ENCODE data around the gene TMEM129. TPM values are rescaled to one million over a fixed set of nuclear protein-coding genes. Genes with fewer than 3 reads are reported as not detected.

Gene TMEM129
- total and polyA plus RNA-seq, 11 donors = 28.6 to 73.3 (median 37.2) TPM

DNA sequence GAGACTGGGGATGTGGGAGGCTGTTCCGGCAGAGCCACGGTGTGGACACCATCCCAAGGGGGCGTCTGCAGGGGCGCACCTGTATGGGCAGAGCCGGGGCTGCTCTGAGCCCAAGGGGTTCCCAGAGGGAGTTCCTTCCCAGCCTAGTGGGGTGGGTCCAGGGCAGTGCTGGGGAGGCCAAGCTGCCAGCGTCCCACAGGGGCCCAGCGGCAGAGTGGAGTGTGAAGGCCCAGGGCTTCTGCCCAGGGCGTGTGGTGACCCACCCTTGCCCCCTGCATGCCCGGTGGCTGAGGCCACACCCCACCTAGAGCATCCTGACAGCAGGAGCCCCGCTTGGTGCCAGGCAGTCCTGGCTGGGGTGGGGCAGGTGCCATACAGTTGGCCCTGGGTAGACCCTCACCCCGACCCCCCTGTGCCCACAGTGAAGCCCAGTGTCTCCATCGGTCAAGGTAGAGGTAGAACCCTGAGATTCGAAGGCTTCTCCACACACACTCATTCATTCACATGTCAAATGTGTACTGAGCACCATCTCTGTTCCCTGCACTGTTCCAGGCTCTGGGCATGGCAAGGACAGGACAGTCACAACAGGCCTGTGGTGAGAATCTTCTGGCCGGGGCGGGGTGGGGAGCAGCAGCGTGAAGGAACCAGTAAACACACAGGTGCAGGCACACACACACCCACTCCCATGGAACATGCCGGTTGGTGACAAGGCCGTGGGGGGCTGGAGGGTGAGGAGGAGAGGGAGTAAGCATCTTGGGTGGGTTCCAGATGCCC lies 29.4 kb upstream of the TMEM129 start:
- Histone ChIP-seq H3K9me3 (no peaks in the 10 kb centered on the region), H3K27ac (no peak overlapping the region), H3K36me3 (no peaks in the 10 kb centered on the region), H3K4me3 (no peak overlapping the region), H3K27me3 (peaks cover 0 to 7% (median 0%) of the 10 kb centered on the region in 9 donors), H3K4me1 (peaks cover 0 to 22% (median 9%) of the 10 kb centered on the region in 12 donors)
- no peak for ATAC-seq
- intact Hi-C loops (cut with DNase I) = no loop called here
- TF ChIP-seq POLR2A (IDR thresholded peaks at IDR 0.05) = no peak
- TF ChIP-seq, protein P1, sequence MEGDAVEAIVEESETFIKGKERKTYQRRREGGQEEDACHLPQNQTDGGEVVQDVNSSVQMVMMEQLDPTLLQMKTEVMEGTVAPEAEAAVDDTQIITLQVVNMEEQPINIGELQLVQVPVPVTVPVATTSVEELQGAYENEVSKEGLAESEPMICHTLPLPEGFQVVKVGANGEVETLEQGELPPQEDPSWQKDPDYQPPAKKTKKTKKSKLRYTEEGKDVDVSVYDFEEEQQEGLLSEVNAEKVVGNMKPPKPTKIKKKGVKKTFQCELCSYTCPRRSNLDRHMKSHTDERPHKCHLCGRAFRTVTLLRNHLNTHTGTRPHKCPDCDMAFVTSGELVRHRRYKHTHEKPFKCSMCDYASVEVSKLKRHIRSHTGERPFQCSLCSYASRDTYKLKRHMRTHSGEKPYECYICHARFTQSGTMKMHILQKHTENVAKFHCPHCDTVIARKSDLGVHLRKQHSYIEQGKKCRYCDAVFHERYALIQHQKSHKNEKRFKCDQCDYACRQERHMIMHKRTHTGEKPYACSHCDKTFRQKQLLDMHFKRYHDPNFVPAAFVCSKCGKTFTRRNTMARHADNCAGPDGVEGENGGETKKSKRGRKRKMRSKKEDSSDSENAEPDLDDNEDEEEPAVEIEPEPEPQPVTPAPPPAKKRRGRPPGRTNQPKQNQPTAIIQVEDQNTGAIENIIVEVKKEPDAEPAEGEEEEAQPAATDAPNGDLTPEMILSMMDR (IDR thresholded peaks at IDR 0.05) = no peak
- WGBS, 4 donors = 80 to 94% (median 89%) methylated on average over 10 to 18 of the region's 18 CpGs
- DNase-seq = no peak

DNA sequence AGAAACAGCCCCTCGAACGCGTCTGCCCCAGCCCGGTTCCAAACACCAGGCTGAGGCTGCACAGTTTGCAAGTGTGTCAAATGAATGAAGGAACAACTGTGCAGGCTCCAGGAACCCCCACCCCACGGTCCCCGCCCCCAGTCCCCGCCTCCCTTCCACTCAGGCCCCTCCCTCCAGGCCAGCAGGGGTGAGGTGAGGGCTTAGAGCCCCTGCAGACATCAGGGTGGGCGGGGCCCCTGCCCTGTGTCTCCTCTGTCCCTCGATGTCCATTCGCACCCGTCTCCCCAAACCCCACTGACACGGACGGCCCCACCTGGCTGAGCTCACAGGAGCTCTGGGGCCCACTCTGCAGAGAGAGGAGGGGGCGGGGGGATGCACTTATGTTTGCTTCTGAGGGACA lies 28.7 kb upstream of the TMEM129 start:
- H3K4me3 ChIP-seq = no peak overlapping the region
- TF ChIP-seq, protein P1 (IDR thresholded peaks at IDR 0.05) = no peak
- TF ChIP-seq POLR2A (IDR thresholded peaks at IDR 0.05) = no peak
- H3K4me1 ChIP-seq = peaks cover 0 to 22% (median 9%) of the 10 kb centered on the region in 12 donors
- H3K27me3 ChIP-seq = peaks cover 0 to 7% (median 0%) of the 10 kb centered on the region in 9 donors
- H3K27ac ChIP-seq = no peak overlapping the region
- ATAC-seq (no peak), DNase-seq (no peak)
- intact Hi-C loops (cut with DNase I) = loop anchor here in 8 of 10 donors (2.0 to 5.0 kb wide), 4 partner anchors 57 to 152 kb away; no protein-coding TSS in a partner anchor
- 60 to 83% (median 73%) methylated on average over 8 to 14 of the region's 14 CpGs for WGBS, 4 donors
- H3K36me3 ChIP-seq = peaks cover 0 to 6% (median 0%) of the 10 kb centered on the region in 9 donors
- no peaks in the 10 kb centered on the region for H3K9me3 ChIP-seq

DNA sequence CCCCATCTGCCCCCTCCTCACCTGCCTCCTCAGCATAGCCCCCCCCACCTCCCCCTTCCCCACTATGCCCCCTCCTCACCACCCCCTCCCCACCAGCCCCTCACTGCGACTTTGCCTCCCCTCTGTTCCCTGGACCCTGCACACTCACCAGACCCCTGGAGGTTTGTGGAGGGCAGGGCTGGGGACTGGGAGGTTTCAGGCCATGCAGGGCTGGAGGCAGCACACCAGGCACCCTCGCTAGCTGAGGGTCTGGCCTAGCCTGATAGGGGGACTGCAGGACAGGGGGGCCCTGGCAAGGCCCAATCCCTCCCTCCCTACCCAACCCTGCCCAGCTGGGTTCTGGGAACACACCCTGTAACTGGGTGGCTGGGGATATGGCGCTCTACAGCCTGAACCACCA lies 28.2 kb upstream of the TMEM129 start:
- H3K9me3 ChIP-seq = no peaks in the 10 kb centered on the region
- H3K36me3 ChIP-seq = peaks cover 0 to 11% (median 3%) of the 10 kb centered on the region in 9 donors
- peaks cover 0 to 22% (median 9%) of the 10 kb centered on the region in 12 donors for H3K4me1 ChIP-seq
- DNase-seq = no peak
- WGBS, 4 donors = 52 to 100% (median 75%) methylated on average over 2 to 3 of the region's 3 CpGs
- H3K27ac ChIP-seq = no peak overlapping the region
- intact Hi-C loops (cut with DNase I) = loop anchor here in 8 of 10 donors (2.0 to 5.0 kb wide), 4 partner anchors 58 to 153 kb away; no protein-coding TSS in a partner anchor
- H3K27me3 ChIP-seq = peaks cover 0 to 7% (median 0%) of the 10 kb centered on the region in 9 donors
- H3K4me3 ChIP-seq = no peak overlapping the region
- TF ChIP-seq, protein P1 (IDR thresholded peaks at IDR 0.05) = no peak
- TF ChIP-seq POLR2A (IDR thresholded peaks at IDR 0.05) = no peak
- ATAC-seq = no peak

DNA sequence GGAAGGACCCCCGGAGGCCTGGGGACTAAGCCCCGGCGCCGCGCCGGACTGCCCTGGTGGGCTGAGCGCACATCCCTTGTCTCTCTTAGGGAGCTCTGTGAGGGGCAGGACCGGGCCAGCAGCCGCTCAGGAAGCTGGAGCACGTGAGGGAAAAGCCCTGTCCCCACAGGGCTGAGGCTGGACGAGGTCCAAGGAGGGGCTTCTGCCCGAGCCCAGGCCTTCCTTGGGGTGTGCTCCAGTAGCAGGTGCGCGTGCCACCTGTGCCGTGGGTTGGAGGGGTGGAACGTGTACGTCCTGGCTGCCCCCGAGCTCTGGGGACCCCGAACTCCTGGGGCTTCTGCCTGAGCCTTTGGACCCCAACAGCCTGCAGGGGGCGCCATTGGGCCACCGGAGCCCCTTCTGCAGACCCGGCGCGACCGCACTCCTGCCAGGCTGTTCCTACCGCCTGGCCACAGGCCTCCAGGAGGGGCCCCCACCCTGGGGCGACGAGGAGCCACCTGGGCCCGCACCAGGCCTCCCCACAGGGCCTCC lies 27.4 kb upstream of the TMEM129 start:
- intact Hi-C loops (cut with DNase I) = loop anchor here (1.0 to 5.0 kb wide), 8 partner anchors 59 to 162 kb away; no protein-coding TSS in a partner anchor
- 3 to 10% (median 7%) methylated on average over 16 to 29 of the region's 29 CpGs for WGBS, 4 donors
- no peak for TF ChIP-seq POLR2A (IDR thresholded peaks at IDR 0.05)
- TF ChIP-seq, protein P1 (IDR thresholded peaks at IDR 0.05) = peak; percentile 67 to 81 (median 74)
- Histone ChIP-seq H3K27ac (no peak overlapping the region), H3K36me3 (peaks cover 0 to 18% (median 4%) of the 10 kb centered on the region in 9 donors), H3K9me3 (no peaks in the 10 kb centered on the region), H3K4me3 (no peak overlapping the region), H3K4me1 (peaks cover 0 to 22% (median 9%) of the 10 kb centered on the region in 12 donors), H3K27me3 (peaks cover 0 to 7% (median 0%) of the 10 kb centered on the region in 9 donors)
- peak; percentile 66 to 81 (median 67) for DNase-seq
- ATAC-seq = peak in 3 of 4 donors; percentile 31 to 52 (median 44)
